ENCODE results near the gene BAHD1. TPM values are rescaled to one million over a fixed set of nuclear protein-coding genes. Genes with fewer than 3 reads are reported as not detected.

The BAHD1 gene
- total RNA-seq, 2 experiments from 2014 or later, result 20.3 to 21.5 TPM

- peak overlapping the region; percentile 84 for H3K27ac Mint-ChIP-seq
- H3K4me3 Mint-ChIP-seq, result peak overlapping the region; percentile 81
- no peaks in the 10 kb centered on the region for H3K9me3 Mint-ChIP-seq
- H3K27me3 Mint-ChIP-seq, result no peaks in the 10 kb centered on the region
- intact Hi-C loops (cut with DNase I, micrococcal nuclease), result loop anchor here in 1 of 2 experiments (5.0 kb wide), 1 partner anchor 112 kb away; the partner anchor contains the start of genes CCDC32 and RPUSD2
- H3K4me3 ChIP-seq (ENCODE audit: low read length), result peak overlapping the region; percentile 14
- no peaks in the 10 kb centered on the region for H3K36me3 Mint-ChIP-seq (ENCODE audit: low read depth)
- H3K9me3 ChIP-seq (ENCODE audit: control insufficient read depth in 1 of 2, insufficient read depth in 1 of 2, low read length in 2 of 2), result no peaks in the 10 kb centered on the region
- POLR2A ChIA-PET, result interaction anchor here (0.8 to 9.1 kb wide), 4 partner anchors 11 to 16 kb away, joined by 3 to 106 read pairs (median 5); partner anchors contain the start of genes BAHD1 and CHST14
- H3K36me3 ChIP-seq (ENCODE audit: insufficient read depth, low read length), result peaks cover 24% of the 10 kb centered on the region
- CTCF ChIA-PET, result interaction anchor here (0.6 to 1.1 kb wide), 2 partner anchors 87 to 308 kb away, joined by 3 to 5 read pairs; no protein-coding TSS in a partner anchor
- DNase-seq (peak in 3 of 14 experiments; percentile 27 to 57 (median 35)), ATAC-seq (ENCODE audit: poor library complexity) (peak; percentile 36)
- no peak for TF ChIP-seq CTCF (IDR thresholded peaks at IDR 0.05)
- H3K4me1 Mint-ChIP-seq (ENCODE audit: low read depth), result peaks cover 77% of the 10 kb centered on the region
- H3K27ac ChIP-seq (ENCODE audit: low read depth in 1 of 2, low read length in 2 of 2), result peak overlapping the region; percentile 46 to 68
- H3K27me3 ChIP-seq (ENCODE audit: control insufficient read depth in 1 of 2, insufficient read depth in 2 of 2, low read length in 2 of 2), result no peaks in the 10 kb centered on the region
- H3K4me1 ChIP-seq (ENCODE audit: insufficient read depth, low read length), result peaks cover 78% of the 10 kb centered on the region
These were observed 14.2 kb downstream of the BAHD1 start for GRCh38 chr15:40454904-40455391.

- ChIA-PET CTCF (no interaction called here), POLR2A (interaction anchor here (9.1 kb wide), 1 partner anchor 14 kb away, joined by 106 read pairs; the partner anchor contains the start of gene BAHD1)
- no peaks in the 10 kb centered on the region for H3K27me3 ChIP-seq (ENCODE audit: control insufficient read depth in 1 of 2, insufficient read depth in 2 of 2, low read length in 2 of 2)
- intact Hi-C loops (cut with DNase I, micrococcal nuclease), result no loop called here
- no peaks in the 10 kb centered on the region for H3K27me3 Mint-ChIP-seq
- peaks cover 74% of the 10 kb centered on the region for H3K4me1 Mint-ChIP-seq (ENCODE audit: low read depth)
- TF ChIP-seq CTCF (IDR thresholded peaks at IDR 0.05), result no peak
- H3K4me1 ChIP-seq (ENCODE audit: insufficient read depth, low read length), result peaks cover 65% of the 10 kb centered on the region
- no peaks in the 10 kb centered on the region for H3K9me3 Mint-ChIP-seq
- ATAC-seq (ENCODE audit: poor library complexity) (no peak), DNase-seq (no peak)
- H3K27ac Mint-ChIP-seq, result peak overlapping the region; percentile 59
- H3K4me3 Mint-ChIP-seq, result no peak overlapping the region
- peaks cover 33% of the 10 kb centered on the region for H3K36me3 ChIP-seq (ENCODE audit: insufficient read depth, low read length)
- no peaks in the 10 kb centered on the region for H3K9me3 ChIP-seq (ENCODE audit: control insufficient read depth in 1 of 2, insufficient read depth in 1 of 2, low read length in 2 of 2)
- H3K27ac ChIP-seq (ENCODE audit: low read depth in 1 of 2, low read length in 2 of 2), result no peak overlapping the region
- H3K4me3 ChIP-seq (ENCODE audit: low read length), result no peak overlapping the region
- peaks cover 7% of the 10 kb centered on the region for H3K36me3 Mint-ChIP-seq (ENCODE audit: low read depth)
These were observed 15.6 kb downstream of the BAHD1 start for GRCh38 chr15:40456299-40456712.

GRCh38 chr15:40456738-40457137 is 16.0 kb downstream of the BAHD1 start:
- H3K27ac ChIP-seq (ENCODE audit: low read depth in 1 of 2, low read length in 2 of 2), result no peak overlapping the region

More at GRCh38 chr15:40456738-40457137, 16.0 kb downstream of the BAHD1 start:
- Mint-ChIP-seq H3K36me3 (ENCODE audit: low read depth) (peaks cover 10% of the 10 kb centered on the region), H3K4me1 (ENCODE audit: low read depth) (peaks cover 70% of the 10 kb centered on the region), H3K4me3 (no peak overlapping the region), H3K27me3 (no peaks in the 10 kb centered on the region), H3K27ac (peak overlapping the region; percentile 59), H3K9me3 (no peaks in the 10 kb centered on the region)
- no peak overlapping the region for H3K4me3 ChIP-seq (ENCODE audit: low read length)
- no peak for TF ChIP-seq CTCF (IDR thresholded peaks at IDR 0.05)
- intact Hi-C loops (cut with DNase I, micrococcal nuclease), result no loop called here
- ChIA-PET POLR2A (interaction anchor here (9.1 kb wide), 1 partner anchor 15 kb away, joined by 106 read pairs; the partner anchor contains the start of gene BAHD1), CTCF (interaction anchor here (1.4 kb wide), 1 partner anchor 14 kb away, joined by 3 read pairs; no protein-coding TSS in a partner anchor)
- peaks cover 36% of the 10 kb centered on the region for H3K36me3 ChIP-seq (ENCODE audit: insufficient read depth, low read length)
- peaks cover 60% of the 10 kb centered on the region for H3K4me1 ChIP-seq (ENCODE audit: insufficient read depth, low read length)
- no peak for DNase-seq
- no peaks in the 10 kb centered on the region for H3K9me3 ChIP-seq (ENCODE audit: control insufficient read depth in 1 of 2, insufficient read depth in 1 of 2, low read length in 2 of 2)
- no peak for ATAC-seq (ENCODE audit: poor library complexity)
- H3K27me3 ChIP-seq (ENCODE audit: control insufficient read depth in 1 of 2, insufficient read depth in 2 of 2, low read length in 2 of 2), result no peaks in the 10 kb centered on the region
